GM08714 (cell line): ENCODE results near the gene AKR1B15.
"Not testable (repeated sequence)": the region's sequence is repeated elsewhere in the genome, so short reads cannot be mapped to it uniquely, and the experiment has no call there.

Experiments used
- H3K4me3 ChIP-seq: fragments of 200-500 bp; sonication (Bioruptor generic); 2 replicates; pipeline ENCODE4 v1.5.1; 2014; ENCODE audit warnings: mild to moderate bottlenecking, low read length, inconsistent platforms
- ZNF274 ChIP-seq: IDR thresholded peaks from 2 replicates; pipeline ENCODE4 v1.6.1; 2012; ENCODE audit warnings: mild to moderate bottlenecking, low read depth, low read length

Gene AKR1B15

GRCh38 chr7:134522601-134523000 lies 26.3 kb upstream of the AKR1B15 start:
- H3K4me3 ChIP-seq, result no peak overlapping the region
- no peak for TF ChIP-seq ZNF274

DNA sequence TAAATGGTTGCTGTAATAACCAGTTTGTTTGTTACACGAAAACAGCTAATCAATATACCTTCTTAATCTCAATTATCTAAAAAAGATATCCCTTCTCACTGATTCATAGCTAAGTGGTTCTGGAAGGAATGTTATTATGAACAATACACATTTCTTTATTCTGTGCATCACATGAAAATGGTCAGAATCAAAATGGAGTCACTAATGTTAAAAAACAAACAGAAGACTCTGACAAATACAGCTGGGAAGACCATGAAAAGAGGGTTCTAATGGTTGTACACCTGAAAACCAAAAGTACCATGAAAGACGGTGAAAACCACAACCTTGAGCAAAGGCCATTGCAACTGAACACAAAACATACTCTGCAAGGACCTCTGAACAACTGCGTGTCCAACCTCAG lies 23.5 kb upstream of the AKR1B15 start:
- not testable (repeated sequence) for H3K4me3 ChIP-seq

DNA sequence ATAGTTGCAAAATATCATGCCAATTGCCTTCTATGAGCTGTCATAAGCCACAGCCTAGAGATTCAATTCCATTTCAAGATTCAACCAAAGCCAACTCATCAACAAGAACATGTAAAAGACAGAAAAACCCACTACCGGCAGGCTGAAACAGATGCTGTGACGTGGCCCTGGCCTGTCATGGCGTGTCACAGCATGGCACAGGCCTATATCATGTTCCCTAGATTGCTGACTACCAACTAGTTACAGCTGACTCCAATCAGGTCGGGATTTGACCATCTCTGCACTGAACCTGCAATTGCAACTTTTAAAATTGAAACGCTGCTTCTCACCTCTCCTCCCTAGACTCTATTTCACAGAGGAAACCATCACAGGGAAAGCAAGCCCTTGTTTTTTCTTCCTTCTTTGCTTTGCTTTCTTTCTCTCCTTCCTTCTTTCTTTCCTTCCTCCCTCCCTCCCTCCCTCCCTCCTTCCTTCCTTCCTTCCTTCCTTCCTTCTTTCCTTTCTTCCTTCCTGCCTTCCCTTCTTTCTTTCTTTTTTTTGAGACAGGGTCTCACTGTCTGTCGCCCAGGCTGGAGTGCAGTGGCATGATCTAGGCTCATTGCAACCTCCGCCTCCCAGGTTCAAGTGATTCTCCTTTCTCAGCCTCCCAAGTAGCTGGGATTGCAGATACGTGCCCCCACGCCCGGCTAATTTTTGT lies 22.2 kb upstream of the AKR1B15 start:
- H3K4me3 ChIP-seq, result not testable (repeated sequence)

DNA sequence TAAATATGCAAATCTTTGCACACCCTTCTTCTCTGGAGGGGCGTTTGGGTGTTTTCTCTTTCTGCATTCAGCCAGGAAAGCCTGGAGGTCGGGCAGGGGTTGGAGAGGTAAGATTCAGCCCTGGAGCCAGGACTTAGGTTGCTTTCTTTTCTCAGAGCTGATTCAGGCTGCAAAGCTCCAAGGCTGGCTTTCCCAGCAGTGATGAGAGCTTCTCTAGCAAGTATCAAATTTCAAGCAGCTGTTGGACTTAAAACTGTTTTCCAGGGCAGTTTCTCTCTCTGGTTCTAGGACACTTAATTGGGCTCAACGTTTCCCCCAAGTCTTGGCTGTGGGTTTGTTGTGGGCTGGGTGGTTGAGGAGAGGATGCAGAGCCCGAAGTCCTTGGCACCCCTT lies 20.9 kb upstream of the AKR1B15 start:
- H3K4me3 ChIP-seq, result no peak overlapping the region
- no peak for TF ChIP-seq ZNF274

GRCh38 chr7:134528749-134529148 lies 20.2 kb upstream of the AKR1B15 start:
- TF ChIP-seq ZNF274, result no peak
- H3K4me3 ChIP-seq, result no peak overlapping the region

DNA sequence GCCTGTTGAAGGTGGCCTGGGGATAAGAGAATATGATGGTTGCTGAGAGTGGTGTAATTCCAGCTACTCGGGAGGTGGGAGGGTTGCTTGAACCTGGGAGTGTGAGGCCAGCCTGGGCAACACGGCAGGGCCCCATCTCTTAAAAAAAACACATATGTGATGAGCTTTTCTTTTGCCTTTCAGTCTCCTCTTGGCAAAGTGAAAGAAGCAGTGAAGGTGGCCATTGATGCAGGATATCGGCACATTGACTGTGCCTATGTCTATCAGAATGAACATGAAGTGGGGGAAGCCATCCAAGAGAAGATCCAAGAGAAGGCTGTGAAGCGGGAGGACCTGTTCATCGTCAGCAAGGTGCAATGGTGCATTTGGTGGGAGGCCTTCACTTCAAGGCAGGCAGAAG lies 18.4 kb upstream of the AKR1B15 start:
- no peak for TF ChIP-seq ZNF274
- H3K4me3 ChIP-seq, result no peak overlapping the region

- no peak overlapping the region for H3K4me3 ChIP-seq
- no peak for TF ChIP-seq ZNF274
Observed at GRCh38 chr7:134532180-134532953, 16.5 kb upstream of the AKR1B15 start.

DNA sequence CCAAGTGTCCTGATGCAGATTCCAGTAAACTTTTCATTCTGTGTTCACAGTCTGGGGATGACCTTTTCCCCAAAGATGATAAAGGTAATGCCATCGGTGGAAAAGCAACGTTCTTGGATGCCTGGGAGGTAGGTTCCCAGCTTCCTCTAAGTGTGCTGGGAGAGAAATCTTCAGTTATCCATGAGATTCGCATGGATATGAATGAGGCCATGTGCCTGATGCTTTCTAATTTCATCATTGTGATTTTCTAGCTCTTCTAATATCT lies 16.0 kb upstream of the AKR1B15 start:
- H3K4me3 ChIP-seq, result no peak overlapping the region
- TF ChIP-seq ZNF274, result no peak

GRCh38 chr7:134533288-134533771 lies 15.6 kb upstream of the AKR1B15 start:
- no peak overlapping the region for H3K4me3 ChIP-seq
- TF ChIP-seq ZNF274, result no peak

DNA sequence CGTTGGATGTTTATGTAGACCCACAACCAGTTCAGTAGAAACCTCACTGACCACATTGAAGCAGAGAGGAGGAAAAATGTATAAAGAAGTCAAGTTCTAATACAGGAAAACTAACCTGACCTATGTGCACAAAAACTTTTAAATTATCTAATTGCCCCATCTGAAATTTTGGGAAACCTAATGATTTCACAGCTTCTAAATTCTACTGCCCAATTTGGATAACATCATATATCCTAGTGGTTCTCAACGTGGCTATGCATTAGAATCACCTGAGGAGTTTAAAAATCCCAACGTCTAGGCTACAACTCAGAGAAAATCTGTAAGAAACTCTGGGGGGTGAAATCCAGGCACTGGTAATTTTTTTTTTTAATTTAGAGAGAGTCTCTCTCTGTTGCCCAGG lies 14.3 kb upstream of the AKR1B15 start:
- H3K4me3 ChIP-seq, result no peak overlapping the region
- TF ChIP-seq ZNF274, result no peak

- H3K4me3 ChIP-seq, result no peak overlapping the region
- no peak for TF ChIP-seq ZNF274
Observed at GRCh38 chr7:134535272-134535918, 13.5 kb upstream of the AKR1B15 start.

GRCh38 chr7:134535919-134536299 lies 13.0 kb upstream of the AKR1B15 start:
- TF ChIP-seq ZNF274, result no peak
- no peak overlapping the region for H3K4me3 ChIP-seq

DNA sequence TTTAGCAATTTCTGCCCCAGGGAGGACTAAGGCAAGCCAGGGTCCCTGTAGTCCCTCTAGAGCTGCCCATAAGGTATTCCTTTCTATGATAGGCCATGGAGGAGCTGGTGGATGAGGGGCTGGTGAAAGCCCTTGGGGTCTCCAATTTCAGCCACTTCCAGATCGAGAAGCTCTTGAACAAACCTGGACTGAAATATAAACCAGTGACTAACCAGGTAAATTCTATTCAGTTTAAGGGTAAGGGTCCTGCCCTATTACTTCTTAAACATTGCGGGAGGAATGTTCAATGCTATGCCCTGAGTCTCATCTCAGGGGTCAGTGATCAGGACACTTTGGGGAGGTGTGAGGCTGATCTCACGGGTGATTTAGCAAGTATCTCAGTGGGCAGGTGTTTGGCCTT lies 12.4 kb upstream of the AKR1B15 start:
- not testable (repeated sequence) for H3K4me3 ChIP-seq

DNA sequence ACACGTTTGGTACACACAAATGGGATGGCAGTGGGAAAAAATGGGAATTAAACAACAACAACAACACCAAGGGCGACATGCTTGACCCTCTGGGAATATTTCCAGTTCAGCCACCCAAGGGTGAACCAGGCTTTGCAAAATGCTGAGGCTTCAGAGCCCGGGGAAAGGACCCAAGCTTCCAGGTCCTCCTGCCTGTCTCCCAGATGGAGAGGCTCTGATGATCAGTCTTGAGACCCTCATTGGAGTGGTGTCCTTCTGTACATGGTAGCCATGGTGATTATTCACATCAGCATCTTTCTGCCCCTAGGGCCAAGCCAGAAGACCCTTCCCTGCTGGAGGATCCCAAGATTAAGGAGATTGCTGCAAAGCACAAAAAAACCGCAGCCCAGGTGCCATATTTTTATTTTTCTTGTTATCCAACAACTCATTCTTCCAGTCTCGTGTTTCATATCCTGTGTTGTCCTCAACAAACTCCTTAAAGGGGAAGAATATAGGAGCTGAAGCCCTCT lies 11.6 kb upstream of the AKR1B15 start:
- H3K4me3 ChIP-seq, result not testable (repeated sequence)

DNA sequence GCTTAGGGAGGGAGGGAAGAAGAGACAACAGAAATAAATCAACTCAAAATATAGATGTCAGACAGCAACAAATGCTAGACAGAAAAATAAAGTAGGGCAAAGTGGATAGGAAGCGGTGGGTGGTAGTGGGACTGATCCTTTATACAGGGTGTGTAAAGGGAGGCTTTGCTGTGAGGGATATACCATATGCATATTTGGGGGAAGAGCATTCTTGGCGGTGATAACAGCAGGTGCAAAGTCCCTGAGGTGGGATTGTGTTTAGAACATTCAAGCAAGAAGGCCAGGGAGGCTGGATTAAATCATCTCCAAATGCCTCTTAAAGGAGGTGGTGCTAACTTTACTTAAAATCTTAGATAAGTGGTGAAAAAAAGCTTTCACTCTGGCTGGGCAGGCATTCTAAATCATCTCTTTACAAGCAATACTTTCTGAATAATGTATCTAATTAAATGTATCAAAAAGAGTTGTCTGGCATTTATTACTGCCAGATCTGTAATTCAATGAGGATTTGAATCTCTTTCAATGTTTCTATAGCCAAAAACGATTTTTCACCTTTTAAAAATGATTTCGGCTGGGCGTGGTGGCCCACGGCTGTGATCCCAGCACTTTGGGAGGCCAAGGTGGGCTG lies 9.4 kb upstream of the AKR1B15 start:
- no peak overlapping the region for H3K4me3 ChIP-seq
- no peak for TF ChIP-seq ZNF274

DNA sequence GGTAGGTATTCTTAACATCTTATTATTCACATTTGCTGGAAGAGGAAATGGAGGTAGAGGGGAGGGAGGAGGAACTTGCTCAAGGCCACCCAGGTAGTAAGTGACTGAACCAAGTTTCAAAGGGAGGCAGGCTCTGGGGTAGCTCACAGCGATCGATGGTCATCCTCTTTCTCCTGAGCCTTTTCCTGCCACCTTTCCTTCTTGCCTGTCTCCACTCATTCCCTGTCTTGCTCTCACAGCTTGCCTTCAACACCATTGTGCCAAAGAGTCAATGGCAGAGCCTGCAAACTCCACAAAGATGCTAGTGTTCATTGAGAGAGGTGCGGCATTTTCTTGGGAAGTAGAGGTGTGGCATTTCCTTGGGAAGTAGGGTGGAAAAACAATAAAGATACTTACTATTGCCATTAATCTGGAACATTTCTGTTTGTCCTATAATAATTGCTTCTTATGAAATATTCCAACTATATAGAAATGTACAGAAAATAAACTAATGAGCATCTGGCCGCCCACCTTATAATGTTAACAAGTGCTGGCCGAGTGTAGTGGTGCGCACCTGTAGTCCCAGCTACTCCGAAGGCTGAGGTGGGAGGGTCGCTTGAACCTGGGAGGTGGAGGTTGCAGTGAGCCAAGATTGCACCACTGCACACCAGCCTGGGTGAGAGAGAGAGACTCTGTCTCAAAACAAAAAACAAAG lies 7.3 kb upstream of the AKR1B15 start:
- not testable (repeated sequence) for H3K4me3 ChIP-seq
